Measurements from ENCODE around the gene PGLYRP4.

DNA sequence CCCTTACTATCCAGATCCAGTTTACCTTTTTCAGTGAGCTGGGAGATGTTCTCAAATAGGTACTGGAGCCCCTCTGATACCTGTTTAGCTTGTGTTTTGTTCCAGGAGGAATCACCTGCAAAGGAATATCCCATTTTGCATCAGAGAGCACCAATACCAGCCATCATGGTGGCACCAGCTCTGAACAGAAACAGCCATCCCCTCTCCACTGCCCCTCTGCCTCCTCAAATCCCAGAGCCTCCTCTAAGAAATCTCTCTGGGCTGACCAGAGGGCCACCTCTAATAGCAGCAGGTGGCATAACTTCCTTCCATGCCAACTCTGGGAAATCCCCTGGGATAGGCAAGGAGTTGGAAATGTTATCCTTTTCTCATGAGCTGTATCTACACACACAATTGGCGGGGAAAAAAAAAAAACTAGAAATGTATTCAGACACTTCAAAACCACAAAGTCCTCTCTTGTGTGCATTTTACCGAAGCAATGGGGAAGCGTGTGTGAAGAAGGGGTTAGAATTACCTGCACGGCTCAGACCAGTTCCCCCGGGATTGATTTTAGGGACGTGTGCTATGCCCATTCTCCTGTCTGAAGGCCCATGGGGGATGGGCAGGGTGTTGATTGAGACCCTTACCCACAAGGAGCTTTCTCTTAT, 2.4 kb downstream of the PGLYRP4 start:
- TF ChIP-seq, protein P1, sequence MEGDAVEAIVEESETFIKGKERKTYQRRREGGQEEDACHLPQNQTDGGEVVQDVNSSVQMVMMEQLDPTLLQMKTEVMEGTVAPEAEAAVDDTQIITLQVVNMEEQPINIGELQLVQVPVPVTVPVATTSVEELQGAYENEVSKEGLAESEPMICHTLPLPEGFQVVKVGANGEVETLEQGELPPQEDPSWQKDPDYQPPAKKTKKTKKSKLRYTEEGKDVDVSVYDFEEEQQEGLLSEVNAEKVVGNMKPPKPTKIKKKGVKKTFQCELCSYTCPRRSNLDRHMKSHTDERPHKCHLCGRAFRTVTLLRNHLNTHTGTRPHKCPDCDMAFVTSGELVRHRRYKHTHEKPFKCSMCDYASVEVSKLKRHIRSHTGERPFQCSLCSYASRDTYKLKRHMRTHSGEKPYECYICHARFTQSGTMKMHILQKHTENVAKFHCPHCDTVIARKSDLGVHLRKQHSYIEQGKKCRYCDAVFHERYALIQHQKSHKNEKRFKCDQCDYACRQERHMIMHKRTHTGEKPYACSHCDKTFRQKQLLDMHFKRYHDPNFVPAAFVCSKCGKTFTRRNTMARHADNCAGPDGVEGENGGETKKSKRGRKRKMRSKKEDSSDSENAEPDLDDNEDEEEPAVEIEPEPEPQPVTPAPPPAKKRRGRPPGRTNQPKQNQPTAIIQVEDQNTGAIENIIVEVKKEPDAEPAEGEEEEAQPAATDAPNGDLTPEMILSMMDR (conservative IDR thresholded peaks at IDR 0.05; ENCODE audit: low read length) = no peak
- TF ChIP-seq EZH2phosphoT487 (IDR thresholded peaks at IDR 0.05; ENCODE audit: borderline replicate concordance) = no peak
